ENCODE data around the gene UBE2QL1.

DNA sequence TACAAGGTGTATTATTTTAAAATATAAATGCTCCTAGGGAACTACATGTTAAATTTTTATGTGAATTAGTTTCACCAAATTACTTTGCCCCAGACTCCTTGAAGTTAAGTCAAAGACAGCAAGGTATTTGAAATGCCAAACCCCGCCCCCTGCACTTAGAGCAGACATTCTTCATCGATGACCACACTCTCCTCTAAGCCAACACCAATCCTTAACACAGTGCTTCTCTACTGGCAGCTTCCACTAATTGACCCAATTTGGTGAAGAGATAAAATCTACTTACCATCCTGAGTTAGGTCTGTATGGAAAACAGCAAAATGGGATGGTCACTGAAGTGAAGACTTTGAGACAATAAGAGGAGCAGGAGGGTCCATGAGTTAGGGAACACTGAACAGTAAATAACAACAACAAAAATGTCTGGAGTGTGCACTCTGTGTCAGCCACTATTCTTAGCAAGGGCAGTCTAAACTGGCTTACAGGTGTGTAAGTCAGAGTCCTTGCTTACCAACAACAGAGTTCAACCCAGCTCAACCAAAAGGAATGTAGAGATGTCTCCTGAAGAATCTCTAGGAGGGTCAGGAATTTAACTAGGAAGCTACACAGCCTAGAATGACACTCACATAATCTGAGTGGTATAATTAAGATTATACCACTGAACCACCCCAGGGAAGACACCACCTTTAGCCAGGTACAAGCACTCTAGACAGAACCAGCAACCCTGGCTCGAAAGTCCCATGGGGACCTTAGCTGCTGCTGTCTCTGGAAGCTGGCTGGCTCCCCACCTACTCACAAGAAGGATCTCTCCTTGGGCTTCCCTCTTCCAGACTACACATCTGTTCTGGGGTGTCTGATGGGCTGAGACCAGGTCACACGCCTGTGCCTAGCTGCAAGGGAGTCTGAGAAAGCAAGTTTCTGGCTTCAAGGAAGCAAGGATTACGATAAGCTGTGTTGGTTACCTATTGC is 8.8 kb upstream of the UBE2QL1 start:
- TF ChIP-seq CTCF (IDR thresholded peaks at IDR 0.05) (no peak), MXI1 (IDR thresholded peaks at IDR 0.05; ENCODE audit: low read depth, low read length) (no peak), RCOR1 (IDR thresholded peaks at IDR 0.05; ENCODE audit: low read length) (no peak), EP300 (IDR thresholded peaks at IDR 0.05; ENCODE audit: borderline replicate concordance in 1 of 2, low read depth in 1 of 2, low read length in 1 of 2) (no peak), MAX (IDR thresholded peaks at IDR 0.05; ENCODE audit: low read depth) (no peak), JUND (IDR thresholded peaks at IDR 0.05) (no peak), EZH2phosphoT487 (IDR thresholded peaks at IDR 0.05; ENCODE audit: borderline replicate concordance, low read depth) (no peak), CHD2 (IDR thresholded peaks at IDR 0.05; ENCODE audit: low read length, partially characterized antibody) (no peak), POLR2AphosphoS5 (IDR thresholded peaks at IDR 0.05; ENCODE audit: low read depth, low read length) (no peak), FOXM1 (IDR thresholded peaks at IDR 0.05; ENCODE audit: low read depth) (no peak), SMC3 (IDR thresholded peaks at IDR 0.05; ENCODE audit: low read depth, low read length) (no peak), TAF1 (IDR thresholded peaks at IDR 0.05; ENCODE audit: borderline replicate concordance, low read depth, low read length) (no peak)
- TF ChIP-seq, protein P1, sequence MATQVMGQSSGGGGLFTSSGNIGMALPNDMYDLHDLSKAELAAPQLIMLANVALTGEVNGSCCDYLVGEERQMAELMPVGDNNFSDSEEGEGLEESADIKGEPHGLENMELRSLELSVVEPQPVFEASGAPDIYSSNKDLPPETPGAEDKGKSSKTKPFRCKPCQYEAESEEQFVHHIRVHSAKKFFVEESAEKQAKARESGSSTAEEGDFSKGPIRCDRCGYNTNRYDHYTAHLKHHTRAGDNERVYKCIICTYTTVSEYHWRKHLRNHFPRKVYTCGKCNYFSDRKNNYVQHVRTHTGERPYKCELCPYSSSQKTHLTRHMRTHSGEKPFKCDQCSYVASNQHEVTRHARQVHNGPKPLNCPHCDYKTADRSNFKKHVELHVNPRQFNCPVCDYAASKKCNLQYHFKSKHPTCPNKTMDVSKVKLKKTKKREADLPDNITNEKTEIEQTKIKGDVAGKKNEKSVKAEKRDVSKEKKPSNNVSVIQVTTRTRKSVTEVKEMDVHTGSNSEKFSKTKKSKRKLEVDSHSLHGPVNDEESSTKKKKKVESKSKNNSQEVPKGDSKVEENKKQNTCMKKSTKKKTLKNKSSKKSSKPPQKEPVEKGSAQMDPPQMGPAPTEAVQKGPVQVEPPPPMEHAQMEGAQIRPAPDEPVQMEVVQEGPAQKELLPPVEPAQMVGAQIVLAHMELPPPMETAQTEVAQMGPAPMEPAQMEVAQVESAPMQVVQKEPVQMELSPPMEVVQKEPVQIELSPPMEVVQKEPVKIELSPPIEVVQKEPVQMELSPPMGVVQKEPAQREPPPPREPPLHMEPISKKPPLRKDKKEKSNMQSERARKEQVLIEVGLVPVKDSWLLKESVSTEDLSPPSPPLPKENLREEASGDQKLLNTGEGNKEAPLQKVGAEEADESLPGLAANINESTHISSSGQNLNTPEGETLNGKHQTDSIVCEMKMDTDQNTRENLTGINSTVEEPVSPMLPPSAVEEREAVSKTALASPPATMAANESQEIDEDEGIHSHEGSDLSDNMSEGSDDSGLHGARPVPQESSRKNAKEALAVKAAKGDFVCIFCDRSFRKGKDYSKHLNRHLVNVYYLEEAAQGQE (IDR thresholded peaks at IDR 0.05; ENCODE audit: low read depth, low read length), result no peak
- TF ChIP-seq, protein P2, sequence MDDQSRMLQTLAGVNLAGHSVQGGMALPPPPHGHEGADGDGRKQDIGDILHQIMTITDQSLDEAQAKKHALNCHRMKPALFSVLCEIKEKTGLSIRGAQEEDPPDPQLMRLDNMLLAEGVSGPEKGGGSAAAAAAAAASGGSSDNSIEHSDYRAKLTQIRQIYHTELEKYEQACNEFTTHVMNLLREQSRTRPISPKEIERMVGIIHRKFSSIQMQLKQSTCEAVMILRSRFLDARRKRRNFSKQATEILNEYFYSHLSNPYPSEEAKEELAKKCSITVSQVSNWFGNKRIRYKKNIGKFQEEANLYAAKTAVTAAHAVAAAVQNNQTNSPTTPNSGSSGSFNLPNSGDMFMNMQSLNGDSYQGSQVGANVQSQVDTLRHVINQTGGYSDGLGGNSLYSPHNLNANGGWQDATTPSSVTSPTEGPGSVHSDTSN (IDR thresholded peaks at IDR 0.05), result no peak

All from SK-N-SH (cell line).